Osteocyte (in vitro differentiated cells): ENCODE results near the gene ANTXR1. TPM values are rescaled to one million over a fixed set of nuclear protein-coding genes. Genes with fewer than 3 reads are reported as not detected.

Experiments
- DNase-seq: peaks from one replicate; pipeline ENCODE4 v3.0.0; 2021; ENCODE audit warnings: mixed read lengths; ENCODE audit not compliant: unreplicated experiment; ENCODE audit errors: extremely low spot score
- H3K27ac Mint-ChIP-seq: one replicate; pipeline ENCODE4 v1.8.0; 2021; ENCODE audit warnings: mild to moderate bottlenecking, mixed read lengths; ENCODE audit not compliant: unreplicated experiment
- H3K27me3 Mint-ChIP-seq: one replicate; pipeline ENCODE4 v1.8.0; 2021; ENCODE audit warnings: mixed read lengths; ENCODE audit not compliant: unreplicated experiment
- H3K36me3 Mint-ChIP-seq: one replicate; pipeline ENCODE4 v1.8.0; 2021; ENCODE audit warnings: mixed read lengths; ENCODE audit not compliant: unreplicated experiment
- H3K4me1 Mint-ChIP-seq: one replicate; pipeline ENCODE4 v1.8.0; 2021; ENCODE audit warnings: mixed read lengths; ENCODE audit not compliant: unreplicated experiment
- H3K4me3 Mint-ChIP-seq: one replicate; pipeline ENCODE4 v1.8.0; 2021; ENCODE audit warnings: mild to moderate bottlenecking, moderate library complexity, mixed read lengths; ENCODE audit not compliant: unreplicated experiment
- H3K9me3 Mint-ChIP-seq: one replicate; pipeline ENCODE4 v1.8.0; 2021; ENCODE audit warnings: mixed read lengths; ENCODE audit not compliant: unreplicated experiment
- CTCF ChIP-seq: fragments of 200-600 bp; sonication (generic); IDR thresholded peaks from 2 replicates; pipeline ENCODE4 v1.5.0; 2021; ENCODE audit warnings: antibody characterized with exemption, mild to moderate bottlenecking, moderate library complexity
- total RNA-seq: library from RNA; stranded (reverse); gene quantifications from 2 replicates; pipeline ENCODE4 v1.2.1, GENCODE V29; 2021

ANTXR1 gene
- total RNA-seq, 1 donor from 2014 or later, result 144 TPM

DNA sequence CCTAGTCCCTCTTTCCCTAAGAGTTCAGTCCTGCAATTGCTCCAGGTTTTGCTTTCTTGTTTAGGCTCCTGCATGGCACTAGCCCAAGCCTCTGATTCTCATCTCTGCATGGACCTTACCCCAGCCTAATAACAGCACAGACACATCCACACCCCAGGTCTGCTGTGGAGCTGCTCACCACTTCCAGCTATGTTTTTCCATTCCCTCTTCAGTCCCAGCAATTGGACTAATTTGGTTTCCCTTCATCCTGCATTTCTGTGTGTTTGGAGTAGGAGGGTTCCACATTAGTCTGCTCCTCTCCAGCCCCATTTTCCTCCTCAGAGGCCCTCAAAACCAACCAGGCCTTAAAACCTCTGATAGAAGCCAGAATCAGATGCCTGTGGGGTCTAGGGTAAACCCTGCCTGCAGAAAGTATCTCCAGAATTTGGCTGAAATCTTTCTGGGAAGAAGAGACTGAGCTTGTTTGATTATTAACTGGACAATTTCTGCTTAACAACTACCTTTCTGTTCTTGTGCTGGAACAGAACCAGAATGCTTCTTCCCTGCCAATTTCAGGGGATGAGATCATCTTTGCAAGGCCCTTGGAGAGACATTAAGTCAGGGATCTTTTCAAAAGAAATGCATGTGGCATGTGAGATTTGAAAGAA is 278.1 kb downstream of the ANTXR1 start:
- Mint-ChIP-seq H3K36me3 (no peaks in the 10 kb centered on the region), H3K9me3 (no peaks in the 10 kb centered on the region), H3K27me3 (no peaks in the 10 kb centered on the region), H3K27ac (no peak overlapping the region), H3K4me1 (no peaks in the 10 kb centered on the region), H3K4me3 (no peak overlapping the region)
- no peak for DNase-seq
- TF ChIP-seq CTCF, result no peak

DNA sequence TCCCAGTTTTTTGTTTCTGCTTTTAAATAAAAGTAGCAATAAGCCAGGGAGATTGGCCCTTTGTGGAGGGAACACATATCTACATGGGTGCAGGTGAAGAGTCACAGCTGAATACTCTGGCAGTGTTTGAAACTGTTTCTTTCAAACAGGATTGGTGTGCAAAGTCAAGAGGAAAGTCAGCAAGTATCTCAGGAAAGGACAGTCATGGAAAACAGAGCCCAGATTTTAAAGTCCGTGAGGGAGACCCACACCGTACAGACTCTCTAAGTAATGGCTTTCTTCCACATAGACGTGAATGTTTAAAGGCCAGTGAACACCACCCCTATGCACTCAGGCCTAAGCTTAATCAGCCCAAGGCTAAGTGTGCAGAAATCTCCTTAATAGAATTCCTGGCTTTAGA is 278.7 kb downstream of the ANTXR1 start:
- Mint-ChIP-seq H3K27ac (no peak overlapping the region), H3K9me3 (no peaks in the 10 kb centered on the region), H3K4me3 (no peak overlapping the region), H3K27me3 (no peaks in the 10 kb centered on the region), H3K36me3 (no peaks in the 10 kb centered on the region), H3K4me1 (no peaks in the 10 kb centered on the region)
- TF ChIP-seq CTCF, result no peak
- no peak for DNase-seq

DNA sequence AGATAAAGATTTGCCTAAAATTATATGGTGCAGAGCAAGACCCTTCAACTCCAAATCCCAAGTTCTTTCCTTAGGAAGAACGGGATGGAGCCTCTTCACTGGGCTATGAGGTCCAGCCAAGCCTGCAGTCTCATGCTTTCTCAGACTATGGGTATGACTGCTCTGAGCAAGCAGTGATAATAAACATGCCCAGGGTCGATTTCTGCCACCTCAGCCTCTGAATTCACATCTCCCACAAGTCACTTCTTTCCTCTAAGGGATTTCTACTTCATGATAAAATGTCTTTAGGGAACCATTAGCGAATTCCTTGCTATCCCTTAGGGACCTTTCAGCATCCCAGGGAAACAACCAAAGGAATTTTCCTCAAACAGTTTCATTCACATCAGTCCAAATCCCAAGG is 279.3 kb downstream of the ANTXR1 start:
- Mint-ChIP-seq H3K36me3 (no peaks in the 10 kb centered on the region), H3K27me3 (no peaks in the 10 kb centered on the region), H3K4me3 (no peak overlapping the region), H3K27ac (no peak overlapping the region), H3K9me3 (no peaks in the 10 kb centered on the region), H3K4me1 (no peaks in the 10 kb centered on the region)
- DNase-seq, result no peak
- TF ChIP-seq CTCF, result no peak

DNA sequence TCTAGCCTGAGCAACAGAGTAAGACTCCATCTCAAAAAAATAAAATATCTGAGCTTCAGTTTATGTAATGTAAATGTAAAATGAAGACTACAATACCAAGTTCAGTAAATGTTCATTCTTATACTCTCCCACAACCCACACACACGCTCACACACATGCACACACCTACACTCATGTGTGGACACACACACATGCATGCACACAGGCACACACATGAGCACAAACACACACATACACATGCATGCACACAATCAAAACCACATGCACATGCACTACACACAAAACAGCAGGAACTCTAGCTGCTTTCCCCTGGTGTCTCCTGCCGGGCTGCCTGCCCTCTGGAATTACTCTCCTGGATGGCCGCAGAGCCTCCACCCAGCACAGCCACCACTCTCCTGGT is 283.4 kb downstream of the ANTXR1 start:
- DNase-seq, result no peak
- Mint-ChIP-seq H3K9me3 (no peaks in the 10 kb centered on the region), H3K4me1 (peaks cover 18% of the 10 kb centered on the region), H3K27me3 (no peaks in the 10 kb centered on the region), H3K27ac (no peak overlapping the region), H3K4me3 (no peak overlapping the region), H3K36me3 (no peaks in the 10 kb centered on the region)
- TF ChIP-seq CTCF, result no peak

- Mint-ChIP-seq H3K9me3 (no peaks in the 10 kb centered on the region), H3K4me1 (peaks cover 18% of the 10 kb centered on the region), H3K27me3 (no peaks in the 10 kb centered on the region), H3K27ac (no peak overlapping the region), H3K4me3 (no peak overlapping the region), H3K36me3 (no peaks in the 10 kb centered on the region)
- DNase-seq, result no peak
- TF ChIP-seq CTCF, result no peak
Measured at GRCh38 chr2:69297216-69297615, 284.2 kb downstream of the ANTXR1 start.
